GM19452 (cell line): ENCODE measurements around the gene TRIP13.
A peak's percentile ranks its signal among the peaks of the same experiment; 100 is the strongest.
"Not testable (repeated sequence)": the region's sequence is repeated elsewhere in the genome, so short reads cannot be mapped to it uniquely, and the experiment has no call there.

ENCODE experiments used
- ATAC-seq: cut with Tn5 transposase; IDR thresholded peaks from one replicate; pipeline ENCODE4 v1.9.1; 2021; ENCODE audit not compliant: unreplicated experiment

TRIP13 gene

GRCh38 chr5:892394-893136 is at the start of gene TRIP13, which contains the start of gene BRD9:
TSS of gene TRIP13 (plus strand) at chr5:892884. CDS start at chr5:892999, 115 bp downstream.
TSS of gene BRD9 (minus strand) at chr5:892801. CDS start at chr5:892657, 144 bp downstream.
- ATAC-seq = peak; percentile 98

GRCh38 chr5:843371-843770 is 49.3 kb upstream of the TRIP13 start:
- not testable (repeated sequence) for ATAC-seq

- ATAC-seq = not testable (repeated sequence)
These were observed 48.8 kb upstream of the TRIP13 start for GRCh38 chr5:843926-844325.

GRCh38 chr5:844426-844825 is 48.3 kb upstream of the TRIP13 start:
- ATAC-seq = not testable (repeated sequence)

- ATAC-seq = not testable (repeated sequence)
These were observed 47.5 kb upstream of the TRIP13 start for GRCh38 chr5:845031-845675.

- ATAC-seq = not testable (repeated sequence)
These were observed 46.7 kb upstream of the TRIP13 start for GRCh38 chr5:845676-846601.

- peak; percentile 58 for ATAC-seq
These were observed 46.0 kb upstream of the TRIP13 start for GRCh38 chr5:846602-847091.

- ATAC-seq = not testable (repeated sequence)
These were observed 45.5 kb upstream of the TRIP13 start for GRCh38 chr5:847212-847611.

GRCh38 chr5:847736-848135 is 44.9 kb upstream of the TRIP13 start:
- not testable (repeated sequence) for ATAC-seq

GRCh38 chr5:848671-849111 is 44.0 kb upstream of the TRIP13 start:
- ATAC-seq = no peak

- no peak for ATAC-seq
These were observed 42.9 kb upstream of the TRIP13 start for GRCh38 chr5:849651-850301.

- ATAC-seq = no peak
These were observed 42.1 kb upstream of the TRIP13 start, which contains the start of gene ZDHHC11 for GRCh38 chr5:850511-851006. TSS of gene ZDHHC11 (minus strand) at chr5:850986. CDS start at chr5:850602, 384 bp downstream.

GRCh38 chr5:851076-851475 is 41.6 kb upstream of the TRIP13 start:
- no peak for ATAC-seq

GRCh38 chr5:851553-851952 is 41.1 kb upstream of the TRIP13 start:
- no peak for ATAC-seq

GRCh38 chr5:852018-852417 is 40.7 kb upstream of the TRIP13 start:
- ATAC-seq = no peak

GRCh38 chr5:852431-853401 is 40.0 kb upstream of the TRIP13 start:
- ATAC-seq = no peak

- not testable (repeated sequence) for ATAC-seq
These were observed 39.1 kb upstream of the TRIP13 start for GRCh38 chr5:853416-854090.

- ATAC-seq = no peak
These were observed 38.5 kb upstream of the TRIP13 start for GRCh38 chr5:854217-854616.
